SK-N-SH (cell line): ENCODE measurements around the gene VWF. TPM values are rescaled to one million over a fixed set of nuclear protein-coding genes. Genes with fewer than 3 reads are reported as not detected.

ENCODE experiments used
- CTCF ChIA-PET: fragments of 300-600, 350-600 bp; formaldehyde crosslinking; extraction: SDS; loops from one replicate; lab custom pipeline; 2021; lab: Yijun Ruan, JAX
- POLR2A ChIA-PET: fragments of 350-600 bp; sonication (Branson Sonifier 250); formaldehyde crosslinking; extraction: SDS; loops from one replicate; lab custom pipeline; 2020; ENCODE audit warnings: antibody characterized with exemption, inconsistent platforms; lab: Yijun Ruan, JAX
- DNase-seq: peaks from one replicate; pipeline ENCODE4 v3.0.0; 2012
- H2AFZ ChIP-seq: fragments of 200-600 bp; sonication (generic); 2 replicates; pipeline ENCODE4 v1.8.1; 2016; ENCODE audit warnings: antibody characterized with exemption, mild to moderate bottlenecking, low read depth
- H3F3A ChIP-seq: fragments of 200-600 bp; sonication (generic); replicated peaks from 2 replicates; pipeline ENCODE3; 2016; ENCODE audit warnings: antibody characterized with exemption, mild to moderate bottlenecking; ENCODE audit not compliant: insufficient read depth
- H3K27ac ChIP-seq, 2 experiments: fragments of 200-500 bp in 1 of 2; fragments of 200-600 bp in 1 of 2; sonication (Bioruptor generic) in 1 of 2; sonication (generic), shearing (Covaris generic) in 1 of 2; 2 replicates each; pipeline versions ENCODE4 v1.5.1 to v1.6.1; 2014 to 2016; ENCODE audit warnings: low read depth in 2 of 2, inconsistent platforms in 1 of 2, low read length in 1 of 2, mild to moderate bottlenecking in 1 of 2, mixed read lengths in 1 of 2
- H3K27me3 ChIP-seq: fragments of 200-600 bp; sonication (generic), shearing (Covaris generic); 2 replicates; pipeline ENCODE4 v1.6.1; 2016; ENCODE audit warnings: mixed run types; ENCODE audit not compliant: insufficient read depth
- H3K36me3 ChIP-seq, 2 experiments: fragments of 200-500 bp in 1 of 2; fragments of 200-600 bp in 1 of 2; sonication (Bioruptor generic) in 1 of 2; sonication (generic) in 1 of 2; replicated peaks in 1 of 2; 2 replicates each; pipeline versions ENCODE3 to v1.5.1; 2014 to 2016; ENCODE audit warnings: low read length in 1 of 2, mild to moderate bottlenecking in 1 of 2; ENCODE audit not compliant: insufficient read depth in 2 of 2, control insufficient read depth in 1 of 2
- H3K4me1 ChIP-seq, 2 experiments: fragments of 200-500 bp in 1 of 2; fragments of 200-600 bp in 1 of 2; sonication (Bioruptor generic) in 1 of 2; sonication (generic), shearing (Covaris generic) in 1 of 2; 2 replicates each; pipeline versions ENCODE4 v1.5.1 to v1.6.1; 2014 to 2016; ENCODE audit warnings: low read depth in 1 of 2, low read length in 1 of 2, mixed run types in 1 of 2; ENCODE audit not compliant: insufficient read depth in 2 of 2, control insufficient read depth in 1 of 2
- H3K4me2 ChIP-seq: fragments of 200-600 bp; sonication (generic), shearing (Covaris generic); 2 replicates; pipeline ENCODE4 v1.6.1; 2017; ENCODE audit warnings: mixed run types
- H3K4me3 ChIP-seq, 2 experiments: fragments of 200-500 bp in 1 of 2; fragments of 200-600 bp in 1 of 2; sonication (Bioruptor generic) in 1 of 2; sonication (generic), shearing (Covaris generic) in 1 of 2; 2 replicates each; pipeline versions ENCODE4 v1.5.1 to v1.8.1; 2014 to 2016; ENCODE audit warnings: low read depth in 2 of 2, inconsistent platforms in 1 of 2, low read length in 1 of 2, mild to moderate bottlenecking in 1 of 2, mixed read lengths in 1 of 2, moderate library complexity in 1 of 2
- H3K79me2 ChIP-seq: fragments of 200-600 bp; sonication (generic); 2 replicates; pipeline ENCODE4 v1.8.1; 2017; ENCODE audit warnings: mild to moderate bottlenecking; ENCODE audit not compliant: insufficient read depth
- H3K9ac ChIP-seq: fragments of 200-600 bp; sonication (generic); 2 replicates; pipeline ENCODE4 v1.6.1; 2017; ENCODE audit warnings: mixed run types
- H3K9me2 ChIP-seq: fragments of 200-600 bp; sonication (generic); 2 replicates; pipeline ENCODE4 v1.6.1; 2017; ENCODE audit warnings: mixed run types
- H3K9me3 ChIP-seq: fragments of 200-600 bp; sonication (generic); 2 replicates; pipeline ENCODE4 v1.6.1; 2017; ENCODE audit warnings: mixed run types, mild to moderate bottlenecking, moderate library complexity
- H4K20me1 ChIP-seq: fragments of 200-600 bp; sonication (generic); 2 replicates; pipeline ENCODE4 v1.6.1; 2017; ENCODE audit warnings: mild to moderate bottlenecking, mixed run types; ENCODE audit not compliant: insufficient read depth
- CHD2 ChIP-seq: fragments of 150-350 bp; IDR thresholded peaks from 2 replicates; pipeline ENCODE4 v1.6.1; 2018; ENCODE audit warnings: low read length; ENCODE audit not compliant: partially characterized antibody
- MEF2A ChIP-seq: IDR thresholded peaks from 2 replicates; pipeline ENCODE4 v1.4.0; 2012; ENCODE audit warnings: low read depth, borderline replicate concordance
- NRF1 ChIP-seq: IDR thresholded peaks from 2 replicates; pipeline ENCODE4 v1.6.1; 2012; ENCODE audit warnings: low read depth, mild to moderate bottlenecking, low read length
- PBX3 ChIP-seq: IDR thresholded peaks from 2 replicates; pipeline ENCODE4; 2012
- RFX5 ChIP-seq: IDR thresholded peaks from 2 replicates; pipeline ENCODE4 v1.6.1; 2012; ENCODE audit warnings: mild to moderate bottlenecking, improper control_type of control experiment, low read length
- TEAD4 ChIP-seq: IDR thresholded peaks from 2 replicates; pipeline ENCODE4 v1.4.0; 2012; ENCODE audit warnings: mild to moderate bottlenecking, borderline replicate concordance; ENCODE audit not compliant: insufficient read depth
- USF1 ChIP-seq: IDR thresholded peaks from 2 replicates; pipeline ENCODE4 v1.4.0; 2012; ENCODE audit warnings: low read depth, borderline replicate concordance
- USF2 ChIP-seq: fragments of 150-350 bp; IDR thresholded peaks from 2 replicates; pipeline ENCODE4 v1.6.1; 2017; ENCODE audit warnings: antibody characterized with exemption, low read length, low read depth, borderline replicate concordance
- YY1 ChIP-seq: IDR thresholded peaks from 2 replicates; pipeline ENCODE4 v1.4.0; 2012; ENCODE audit warnings: low read depth, mild to moderate bottlenecking
- ZBTB33 ChIP-seq: IDR thresholded peaks from 2 replicates; pipeline ENCODE4 v1.4.0; 2012; ENCODE audit warnings: low read depth, borderline replicate concordance
- WGBS: methylation state at CpG from one replicate; pipeline ENCODE4 v1.1.6; 2017; ENCODE audit warnings: low lambda C conversion rate; 5-methylcytosine and 5-hydroxymethylcytosine counted together
- polyA plus RNA-seq, 3 experiments: library from polyadenylated mRNA; depleted of rRNA; stranded (reverse); fragments of >200 nt; gene quantifications; 2 replicates each; pipeline ENCODE4 v1.2.3, GENCODE V29; 2012

VWF gene
- polyA plus RNA-seq, 1 of the 3 experiments (the other 2 are of a cell fraction): 0.12 TPM

- TF ChIP-seq ZBTB33: no peak
- TF ChIP-seq NRF1: no peak
- TF ChIP-seq USF1: no peak
Measured at GRCh38 chr12:5953835-5954586, 170.5 kb downstream of the VWF start (continued).

GRCh38 chr12:5952031-5952430, 172.4 kb downstream of the VWF start:
- no peak overlapping the region for H3K4me2 ChIP-seq
- WGBS: 32% methylated on average over 3 of the region's 3 CpGs
- H3K9ac ChIP-seq: no peak overlapping the region
- no peaks in the 10 kb centered on the region for H3F3A ChIP-seq
- no peaks in the 10 kb centered on the region for H3K9me2 ChIP-seq
- H3K4me1 ChIP-seq: no peaks in the 10 kb centered on the region
- H3K27me3 ChIP-seq: peaks cover 41% of the 10 kb centered on the region; the same call in 1 of the 2 replicates
- H3K9me3 ChIP-seq: no peaks in the 10 kb centered on the region
- no peak overlapping the region for H3K4me3 ChIP-seq
- no peaks in the 10 kb centered on the region for H4K20me1 ChIP-seq
- no peak overlapping the region for H3K27ac ChIP-seq
- no peak for TF ChIP-seq PBX3
- no peak for TF ChIP-seq USF2
- TF ChIP-seq RFX5: no peak
- no peak for TF ChIP-seq CHD2
- TF ChIP-seq TEAD4: no peak
- TF ChIP-seq YY1: no peak
- no peak for TF ChIP-seq USF1
- TF ChIP-seq MEF2A: no peak
- TF ChIP-seq, all 33 proteins: peak for 0
- Histone ChIP-seq H3K36me3 (no peaks in the 10 kb centered on the region), H3K79me2 (no peaks in the 10 kb centered on the region), H2AFZ (no peak overlapping the region)
- POLR2A ChIA-PET: no interaction called here
- CTCF ChIA-PET: interaction anchor here (0.8 to 1.4 kb wide), 2 partner anchors 14 to 88 kb away, joined by 3 read pairs; no protein-coding TSS in a partner anchor
- no peak for DNase-seq
